Measurements from ENCODE around the gene NEU4.

- TF ChIP-seq CTCF (IDR thresholded peaks at IDR 0.05; ENCODE audit: insufficient read depth, low read depth, low read length), result no peak
- no peak for TF ChIP-seq EZH2 (IDR thresholded peaks at IDR 0.05; ENCODE audit: insufficient read depth, low read length)
Measured at GRCh38 chr2:241767464-241768250, 41.3 kb upstream of the NEU4 start.

All from astrocyte (in vitro differentiated cells and primary cell).